HepG2 (cell line): ENCODE results near the gene NRL. TPM values are rescaled to one million over a fixed set of nuclear protein-coding genes. Genes with fewer than 3 reads are reported as not detected.

ENCODE experiments used
- ASH2L ChIP-seq: fragments of 300-600, 200-600 bp; sonication (generic); IDR thresholded peaks from 2 replicates; pipeline ENCODE4 v1.7.0; 2017; ENCODE audit warnings: low read depth, mild to moderate bottlenecking, moderate library complexity, mixed read lengths, low read length; ENCODE audit not compliant: insufficient read length
- HOXA9 ChIP-seq: sonication (generic); formaldehyde crosslinking; IDR thresholded peaks from 2 replicates; pipeline ENCODE4 v1.8.1; 2022; ENCODE audit warnings: missing genetic modification reagents, mild to moderate bottlenecking, moderate library complexity, borderline replicate concordance
- SMARCE1 ChIP-seq: fragments of 450-650 bp; IDR thresholded peaks from 2 replicates; pipeline ENCODE4 v1.6.1; 2017; ENCODE audit warnings: borderline replicate concordance
- SRY ChIP-seq: sonication (generic); formaldehyde crosslinking; IDR thresholded peaks from 2 replicates; pipeline ENCODE4 v1.8.0; 2022; ENCODE audit warnings: mild to moderate bottlenecking, missing genetic modification reagents
- ZBTB44 ChIP-seq: sonication (generic); formaldehyde crosslinking; IDR thresholded peaks from 2 replicates; pipeline ENCODE4 v1.4.0; 2020; ENCODE audit warnings: missing genetic modification reagents
- ZBTB46 ChIP-seq: sonication (generic); formaldehyde crosslinking; IDR thresholded peaks from 2 replicates; pipeline ENCODE4 v1.4.0; 2020; ENCODE audit warnings: mild to moderate bottlenecking, missing genetic modification reagents, borderline replicate concordance
- ZNF318 ChIP-seq: sonication (generic); formaldehyde crosslinking; IDR thresholded peaks from 2 replicates; pipeline ENCODE4 v1.4.0; 2020; ENCODE audit warnings: mild to moderate bottlenecking, missing genetic modification reagents
- ZNF780A ChIP-seq: sonication (generic); formaldehyde crosslinking; IDR thresholded peaks from 2 replicates; pipeline ENCODE4 v1.8.0; 2022; ENCODE audit warnings: mild to moderate bottlenecking, missing genetic modification reagents, moderate library complexity
- ZNF816 ChIP-seq: sonication (generic); formaldehyde crosslinking; IDR thresholded peaks from 2 replicates; pipeline ENCODE4 v1.8.0; 2022; ENCODE audit warnings: missing genetic modification reagents, mild to moderate bottlenecking, borderline replicate concordance
- polyA plus RNA-seq, 8 experiments: library from polyadenylated mRNA; depleted of rRNA in 3 of 8; stranded (reverse) in 7 of 8; unstranded in 1 of 8; fragments of >200 nt; fragmentation: Illumina TruSeq in 4 of 8; extraction: Trizol in 4 of 8; gene quantifications; 2 replicates each; pipeline versions ENCODE4 v1.2.1 to v1.2.3, GENCODE V29; 2011 to 2016; ENCODE audit warnings: low read depth in 4 of 8, missing spikeins in 1 of 8, mixed read lengths in 1 of 8; ENCODE audit not compliant: insufficient read depth in 1 of 8
- total RNA-seq, 5 experiments: library from RNA; depleted of rRNA; stranded (reverse); fragments of >200 nt; fragmentation: Illumina TruSeq; extraction: Trizol; gene quantifications; 2 replicates each; pipeline ENCODE4 v1.2.3, GENCODE V29; 2016; ENCODE audit warnings: low read depth in 1 of 5
- TF ChIP-seq, protein P1 (sequence below): sonication (generic); formaldehyde crosslinking; IDR thresholded peaks from 2 replicates; pipeline ENCODE4 v1.4.0; 2020; ENCODE audit warnings: missing genetic modification reagents, borderline replicate concordance

NRL gene
- total and polyA plus RNA-seq, 2 of the 13 experiments (the other 11 are each of a cell fraction or from before 2014, with no cell fraction given): 2.5 to 4.7 TPM

- TF ChIP-seq, protein P1, sequence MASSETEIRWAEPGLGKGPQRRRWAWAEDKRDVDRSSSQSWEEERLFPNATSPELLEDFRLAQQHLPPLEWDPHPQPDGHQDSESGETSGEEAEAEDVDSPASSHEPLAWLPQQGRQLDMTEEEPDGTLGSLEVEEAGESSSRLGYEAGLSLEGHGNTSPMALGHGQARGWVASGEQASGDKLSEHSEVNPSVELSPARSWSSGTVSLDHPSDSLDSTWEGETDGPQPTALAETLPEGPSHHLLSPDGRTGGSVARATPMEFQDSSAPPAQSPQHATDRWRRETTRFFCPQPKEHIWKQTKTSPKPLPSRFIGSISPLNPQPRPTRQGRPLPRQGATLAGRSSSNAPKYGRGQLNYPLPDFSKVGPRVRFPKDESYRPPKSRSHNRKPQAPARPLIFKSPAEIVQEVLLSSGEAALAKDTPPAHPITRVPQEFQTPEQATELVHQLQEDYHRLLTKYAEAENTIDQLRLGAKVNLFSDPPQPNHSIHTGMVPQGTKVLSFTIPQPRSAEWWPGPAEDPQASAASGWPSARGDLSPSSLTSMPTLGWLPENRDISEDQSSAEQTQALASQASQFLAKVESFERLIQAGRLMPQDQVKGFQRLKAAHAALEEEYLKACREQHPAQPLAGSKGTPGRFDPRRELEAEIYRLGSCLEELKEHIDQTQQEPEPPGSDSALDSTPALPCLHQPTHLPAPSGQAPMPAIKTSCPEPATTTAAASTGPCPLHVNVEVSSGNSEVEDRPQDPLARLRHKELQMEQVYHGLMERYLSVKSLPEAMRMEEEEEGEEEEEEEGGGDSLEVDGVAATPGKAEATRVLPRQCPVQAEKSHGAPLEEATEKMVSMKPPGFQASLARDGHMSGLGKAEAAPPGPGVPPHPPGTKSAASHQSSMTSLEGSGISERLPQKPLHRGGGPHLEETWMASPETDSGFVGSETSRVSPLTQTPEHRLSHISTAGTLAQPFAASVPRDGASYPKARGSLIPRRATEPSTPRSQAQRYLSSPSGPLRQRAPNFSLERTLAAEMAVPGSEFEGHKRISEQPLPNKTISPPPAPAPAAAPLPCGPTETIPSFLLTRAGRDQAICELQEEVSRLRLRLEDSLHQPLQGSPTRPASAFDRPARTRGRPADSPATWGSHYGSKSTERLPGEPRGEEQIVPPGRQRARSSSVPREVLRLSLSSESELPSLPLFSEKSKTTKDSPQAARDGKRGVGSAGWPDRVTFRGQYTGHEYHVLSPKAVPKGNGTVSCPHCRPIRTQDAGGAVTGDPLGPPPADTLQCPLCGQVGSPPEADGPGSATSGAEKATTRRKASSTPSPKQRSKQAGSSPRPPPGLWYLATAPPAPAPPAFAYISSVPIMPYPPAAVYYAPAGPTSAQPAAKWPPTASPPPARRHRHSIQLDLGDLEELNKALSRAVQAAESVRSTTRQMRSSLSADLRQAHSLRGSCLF (CRISPR knock-in tag): no peak
- TF ChIP-seq ZNF816 (CRISPR knock-in tag) (no peak), SMARCE1 (no peak), ZNF780A (CRISPR knock-in tag) (no peak), HOXA9 (CRISPR knock-in tag) (no peak), ASH2L (no peak), ZBTB44 (CRISPR knock-in tag) (no peak), SRY (CRISPR knock-in tag) (no peak), ZNF318 (CRISPR knock-in tag) (0 out of 2 replicates have a peak, but pooled peaks have one; percentile 61), ZBTB46 (CRISPR knock-in tag) (no peak)
These were observed 23.9 kb upstream of the NRL start (continued) for GRCh38 chr14:24138396-24139271.
